Sigmoid colon (tissue), 3 donors: Measurements from ENCODE around the gene C1D.

ENCODE experiments used
- CTCF ChIP-seq, 4 experiments: fragments of 450-650 bp in 3 of 4; fragments of 200-600 bp in 1 of 4; IDR thresholded peaks; one replicate each; pipeline ENCODE4 v1.5.1; 2016 to 2019; ENCODE audit warnings: antibody characterized with exemption in 4 of 4, mild to moderate bottlenecking in 3 of 4, moderate library complexity in 2 of 4
- POLR2A ChIP-seq, 2 donors: fragments of 450-650 bp; IDR thresholded peaks; one replicate each; pipeline ENCODE4 v1.6.1; 2016; ENCODE audit warnings: antibody characterized with exemption in 2 of 2, mild to moderate bottlenecking in 2 of 2, moderate library complexity in 2 of 2

- TF ChIP-seq POLR2A (IDR thresholded peaks at IDR 0.05) = no peak
- no peak for TF ChIP-seq CTCF (IDR thresholded peaks at IDR 0.05)
These were observed 40.4 kb upstream of the C1D start for GRCh38 chr2:68103030-68103708.
